Progenitor cell of endocrine pancreas (in vitro differentiated cells): Measurements from ENCODE around the gene SNED1. TPM values are rescaled to one million over a fixed set of nuclear protein-coding genes. Genes with fewer than 3 reads are reported as not detected.

Experiments
- DNase-seq: peaks from one replicate; pipeline ENCODE4 v3.0.0; 2021; ENCODE audit warnings: low spot score; ENCODE audit not compliant: unreplicated experiment
- H3K27ac Mint-ChIP-seq: 2 replicates; pipeline ENCODE4 v1.8.0; 2021; ENCODE audit warnings: mild to moderate bottlenecking, moderate library complexity, mixed read lengths
- H3K27me3 Mint-ChIP-seq: 2 replicates; pipeline ENCODE4 v1.8.0; 2021; ENCODE audit warnings: mixed read lengths
- H3K36me3 Mint-ChIP-seq: 2 replicates; pipeline ENCODE4 v1.8.0; 2022; ENCODE audit warnings: mixed read lengths; ENCODE audit not compliant: insufficient read depth
- H3K4me1 Mint-ChIP-seq: 2 replicates; pipeline ENCODE4 v1.8.0; 2021; ENCODE audit warnings: low read depth, mixed read lengths
- H3K4me3 Mint-ChIP-seq: 2 replicates; pipeline ENCODE4 v1.8.0; 2021; ENCODE audit warnings: low read depth, mild to moderate bottlenecking, moderate library complexity, mixed read lengths
- H3K9me3 Mint-ChIP-seq: 2 replicates; pipeline ENCODE4 v1.8.0; 2021; ENCODE audit warnings: low read depth, mixed read lengths
- total RNA-seq: library from RNA; stranded (reverse); gene quantifications from 2 replicates; pipeline ENCODE4 v1.2.1, GENCODE V29; 2021
- TF ChIP-seq, protein P1 (sequence below): fragments of 200-600 bp; sonication (generic); IDR thresholded peaks from one replicate; pipeline ENCODE4 v1.5.0; 2021; ENCODE audit warnings: antibody characterized with exemption, mild to moderate bottlenecking; ENCODE audit not compliant: unreplicated experiment

The SNED1 gene
- total RNA-seq, 1 donor from 2014 or later = 2.2 TPM

DNA sequence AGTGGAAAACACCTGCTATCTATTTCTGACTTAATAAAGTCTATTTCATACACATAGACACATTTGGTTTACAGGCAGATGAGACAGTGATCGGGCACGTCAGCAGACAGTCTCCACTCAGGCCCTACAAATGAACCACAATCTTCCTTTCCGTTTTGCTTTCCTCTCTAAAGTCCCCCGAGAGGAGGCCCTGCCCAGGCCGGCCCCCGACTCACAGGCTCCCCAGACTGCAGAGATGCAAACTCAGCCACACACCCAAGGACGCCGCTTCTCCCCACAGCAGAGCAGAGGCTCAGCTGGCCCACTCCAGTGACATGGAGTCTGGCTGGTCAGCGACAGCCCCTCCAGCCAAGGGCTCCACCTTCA, 113.0 kb downstream of the SNED1 start:
- peak overlapping the region; percentile 73 for H3K27ac Mint-ChIP-seq
- H3K4me1 Mint-ChIP-seq = no peaks in the 10 kb centered on the region
- DNase-seq = no peak
- no peak overlapping the region for H3K4me3 Mint-ChIP-seq
- peaks cover 6% of the 10 kb centered on the region for H3K36me3 Mint-ChIP-seq
- no peaks in the 10 kb centered on the region for H3K9me3 Mint-ChIP-seq
- TF ChIP-seq, protein P1, sequence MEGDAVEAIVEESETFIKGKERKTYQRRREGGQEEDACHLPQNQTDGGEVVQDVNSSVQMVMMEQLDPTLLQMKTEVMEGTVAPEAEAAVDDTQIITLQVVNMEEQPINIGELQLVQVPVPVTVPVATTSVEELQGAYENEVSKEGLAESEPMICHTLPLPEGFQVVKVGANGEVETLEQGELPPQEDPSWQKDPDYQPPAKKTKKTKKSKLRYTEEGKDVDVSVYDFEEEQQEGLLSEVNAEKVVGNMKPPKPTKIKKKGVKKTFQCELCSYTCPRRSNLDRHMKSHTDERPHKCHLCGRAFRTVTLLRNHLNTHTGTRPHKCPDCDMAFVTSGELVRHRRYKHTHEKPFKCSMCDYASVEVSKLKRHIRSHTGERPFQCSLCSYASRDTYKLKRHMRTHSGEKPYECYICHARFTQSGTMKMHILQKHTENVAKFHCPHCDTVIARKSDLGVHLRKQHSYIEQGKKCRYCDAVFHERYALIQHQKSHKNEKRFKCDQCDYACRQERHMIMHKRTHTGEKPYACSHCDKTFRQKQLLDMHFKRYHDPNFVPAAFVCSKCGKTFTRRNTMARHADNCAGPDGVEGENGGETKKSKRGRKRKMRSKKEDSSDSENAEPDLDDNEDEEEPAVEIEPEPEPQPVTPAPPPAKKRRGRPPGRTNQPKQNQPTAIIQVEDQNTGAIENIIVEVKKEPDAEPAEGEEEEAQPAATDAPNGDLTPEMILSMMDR = no peak
- H3K27me3 Mint-ChIP-seq = no peaks in the 10 kb centered on the region

DNA sequence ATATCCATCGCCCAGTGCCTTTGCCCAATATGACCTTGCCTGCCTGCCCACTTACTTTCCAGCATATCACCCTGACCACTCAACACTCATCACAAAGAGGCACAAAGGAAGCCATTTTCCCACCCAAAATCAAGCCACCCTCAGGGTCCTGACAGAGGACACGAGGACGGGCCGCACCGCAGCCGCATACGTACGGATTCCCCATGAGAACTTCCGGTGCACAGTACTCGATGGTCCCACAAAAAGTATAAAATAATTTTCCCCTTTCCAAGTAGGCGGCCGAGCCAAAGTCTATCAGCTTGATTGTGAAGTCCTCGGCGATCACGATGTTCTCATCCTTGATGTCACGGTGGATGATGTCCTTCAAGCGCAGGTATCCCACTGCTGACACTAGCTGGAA, 113.6 kb downstream of the SNED1 start:
- Mint-ChIP-seq H3K9me3 (no peaks in the 10 kb centered on the region), H3K27ac (no peak overlapping the region), H3K36me3 (peaks cover 9% of the 10 kb centered on the region), H3K27me3 (no peaks in the 10 kb centered on the region), H3K4me1 (no peaks in the 10 kb centered on the region), H3K4me3 (no peak overlapping the region)
- TF ChIP-seq, protein P1 = no peak
- no peak for DNase-seq

DNA sequence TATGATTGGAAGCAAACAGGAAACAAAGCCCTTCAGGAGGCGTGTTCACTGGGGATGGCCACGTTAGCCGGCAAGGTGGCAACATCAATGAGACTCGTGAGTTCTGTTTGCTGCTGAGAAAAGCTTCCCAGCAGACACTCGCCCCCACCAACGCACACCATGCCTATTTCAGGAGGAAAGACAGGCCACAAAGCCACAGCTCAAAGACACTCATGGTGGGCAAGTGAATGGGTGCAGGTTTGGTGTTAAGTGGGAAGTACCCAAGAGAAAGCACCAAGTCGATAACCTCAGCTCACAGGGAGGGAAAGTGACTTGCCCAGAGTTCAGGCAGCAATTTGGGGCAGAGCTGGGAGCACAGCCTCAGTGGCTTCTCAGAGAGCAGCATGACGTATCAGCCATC, 114.2 kb downstream of the SNED1 start:
- Mint-ChIP-seq H3K9me3 (no peaks in the 10 kb centered on the region), H3K4me3 (no peak overlapping the region), H3K27me3 (no peaks in the 10 kb centered on the region), H3K36me3 (peaks cover 10% of the 10 kb centered on the region), H3K27ac (no peak overlapping the region), H3K4me1 (no peaks in the 10 kb centered on the region)
- TF ChIP-seq, protein P1 = no peak
- DNase-seq = no peak

DNA sequence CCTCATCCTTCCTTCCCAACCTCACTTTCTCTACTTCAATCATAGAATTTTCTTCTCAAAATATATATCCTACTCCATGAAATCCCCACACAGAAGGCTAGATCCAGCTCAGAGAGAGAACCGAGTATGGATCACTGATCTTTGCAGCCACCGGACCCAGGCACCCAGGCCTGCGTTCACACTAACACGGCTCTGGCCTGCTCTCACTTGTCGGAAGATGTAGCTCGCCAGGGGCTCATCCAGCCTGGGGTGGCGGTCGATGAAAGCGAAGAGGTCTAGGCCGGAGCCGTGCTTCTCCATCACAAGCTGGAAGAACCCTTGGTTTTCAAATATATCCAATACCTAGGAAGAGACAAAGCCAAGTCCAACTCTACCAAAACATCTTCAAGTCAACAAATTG, 116.4 kb downstream of the SNED1 start:
- H3K4me3 Mint-ChIP-seq = no peak overlapping the region

GRCh38 chr2:241115361-241115760, 116.9 kb downstream of the SNED1 start:
- H3K36me3 Mint-ChIP-seq = peaks cover 11% of the 10 kb centered on the region
- TF ChIP-seq, protein P1 = no peak
- no peak overlapping the region for H3K4me3 Mint-ChIP-seq
- DNase-seq = no peak
- H3K27me3 Mint-ChIP-seq = no peaks in the 10 kb centered on the region
- H3K27ac Mint-ChIP-seq = no peak overlapping the region
- H3K9me3 Mint-ChIP-seq = no peaks in the 10 kb centered on the region
- H3K4me1 Mint-ChIP-seq = no peaks in the 10 kb centered on the region

More for the DNA sequence above, 116.4 kb downstream of the SNED1 start:
- H3K27me3 Mint-ChIP-seq = no peaks in the 10 kb centered on the region
- TF ChIP-seq, protein P1 = no peak
- H3K9me3 Mint-ChIP-seq = no peaks in the 10 kb centered on the region
- no peak for DNase-seq
- H3K4me1 Mint-ChIP-seq = no peaks in the 10 kb centered on the region
- no peak overlapping the region for H3K27ac Mint-ChIP-seq
- H3K36me3 Mint-ChIP-seq = peaks cover 10% of the 10 kb centered on the region
